Tibial artery (tissue), 4 donors: ENCODE data around the gene CEP162.

Experiments used
- DNase-seq, 2 donors: peaks; one replicate each; pipeline ENCODE4 v3.0.0-alpha.2; 2019
- H3K27ac ChIP-seq, 2 donors: fragments of 200-600 bp; sonication (generic) in 1 of 2; 1 replicate in 1 of 2; 2 replicates in 1 of 2; pipeline ENCODE4 v1.5.1; 2018 to 2019; ENCODE audit warnings: mild to moderate bottlenecking in 1 of 2
- H3K27me3 ChIP-seq, 2 donors: fragments of 200-600 bp; sonication (generic) in 1 of 2; one replicate each; pipeline versions ENCODE4 v1.5.1 to v1.6.0; 2016 to 2019
- H3K36me3 ChIP-seq, 3 donors: fragments of 200-600 bp; sonication (generic) in 2 of 3; one replicate each; pipeline ENCODE4 v1.5.1; 2016 to 2019; ENCODE audit warnings: mild to moderate bottlenecking in 2 of 3
- H3K4me1 ChIP-seq, 4 donors: fragments of 200-600 bp; sonication (generic) in 2 of 4; 1 replicate in 3 of 4; 2 replicates in 1 of 4; pipeline ENCODE4 v1.5.1; 2016 to 2019
- H3K4me3 ChIP-seq, 2 donors: fragments of 200-600 bp; sonication (generic) in 1 of 2; 1 replicate in 1 of 2; 2 replicates in 1 of 2; pipeline ENCODE4 v1.5.1; 2018 to 2019; ENCODE audit warnings: mild to moderate bottlenecking in 2 of 2
- H3K9me3 ChIP-seq, 3 donors: fragments of 200-600 bp; sonication (generic) in 1 of 3; one replicate each; pipeline ENCODE4 v1.5.1; 2016 to 2019
- CTCF ChIP-seq, 2 experiments: fragments of 200-600 bp in 1 of 2; fragments of 450-650 bp in 1 of 2; IDR thresholded peaks; one replicate each; pipeline ENCODE4 v1.5.1; 2017 to 2019; ENCODE audit warnings: antibody characterized with exemption in 2 of 2, mild to moderate bottlenecking in 1 of 2, moderate library complexity in 1 of 2
- intact Hi-C: fragments of 100-400 bp; cut with DNase I; formaldehyde crosslinking; loops from one replicate; pipeline ENCODE4 v1.15.0; 2023; ENCODE audit warnings: low total_unique reads

CEP162 gene

GRCh38 chr6:84227434-84228197 is at the start of gene CEP162:
Gene CEP162, minus strand, starts transcription at chr6:84227643. Its CDS starts 1,250 bp downstream, at chr6:84226393.
- peak; percentile 95 for DNase-seq
- Histone ChIP-seq H3K4me1 (peaks cover 0 to 14% (median 6%) of the 10 kb centered on the region in 4 donors), H3K9me3 (no peaks in the 10 kb centered on the region), H3K4me3 (peak within 1 kb of the TSS; percentile 76 to 80), H3K27me3 (no peaks in the 10 kb centered on the region), H3K36me3 (no peaks in the 10 kb centered on the region), H3K27ac (peak within 1 kb of the TSS; percentile 83 to 87)
- peak; percentile 63 to 72 for TF ChIP-seq CTCF (IDR thresholded peaks at IDR 0.05)
- intact Hi-C loops = no loop called here

- Histone ChIP-seq H3K27me3 (no peaks in the 10 kb centered on the region), H3K27ac (no peak overlapping the region), H3K9me3 (no peaks in the 10 kb centered on the region), H3K36me3 (no peaks in the 10 kb centered on the region), H3K4me3 (no peak overlapping the region), H3K4me1 (peaks cover 0 to 12% (median 3%) of the 10 kb centered on the region in 4 donors)
- intact Hi-C loops = no loop called here
- DNase-seq = no peak
- TF ChIP-seq CTCF (IDR thresholded peaks at IDR 0.05) = no peak
Measured at GRCh38 chr6:84274856-84275255, 47.4 kb upstream of the CEP162 start.

- no peak overlapping the region for H3K27ac ChIP-seq
- H3K9me3 ChIP-seq = no peaks in the 10 kb centered on the region
- H3K4me3 ChIP-seq = no peak overlapping the region
- H3K4me1 ChIP-seq = peaks cover 0 to 16% (median 3%) of the 10 kb centered on the region in 4 donors
- DNase-seq = no peak
- intact Hi-C loops = no loop called here
- TF ChIP-seq CTCF (IDR thresholded peaks at IDR 0.05) = no peak
- no peaks in the 10 kb centered on the region for H3K27me3 ChIP-seq
- H3K36me3 ChIP-seq = no peaks in the 10 kb centered on the region
Measured at GRCh38 chr6:84273048-84273809, 45.8 kb upstream of the CEP162 start.

- no peaks in the 10 kb centered on the region for H3K9me3 ChIP-seq
- no peak for TF ChIP-seq CTCF (IDR thresholded peaks at IDR 0.05)
- no peaks in the 10 kb centered on the region for H3K27me3 ChIP-seq
- DNase-seq = no peak
- intact Hi-C loops = no loop called here
- H3K4me1 ChIP-seq = peaks cover 0 to 16% (median 3%) of the 10 kb centered on the region in 4 donors
- H3K36me3 ChIP-seq = no peaks in the 10 kb centered on the region
- no peak overlapping the region for H3K27ac ChIP-seq
- no peak overlapping the region for H3K4me3 ChIP-seq
Measured at GRCh38 chr6:84272298-84272697, 44.9 kb upstream of the CEP162 start.

- TF ChIP-seq CTCF (IDR thresholded peaks at IDR 0.05) = no peak
- Histone ChIP-seq H3K9me3 (no peaks in the 10 kb centered on the region), H3K4me3 (no peak overlapping the region), H3K36me3 (no peaks in the 10 kb centered on the region), H3K27me3 (no peaks in the 10 kb centered on the region), H3K27ac (no peak overlapping the region), H3K4me1 (peaks cover 0 to 16% (median 3%) of the 10 kb centered on the region in 4 donors)
- DNase-seq = no peak
- intact Hi-C loops = no loop called here
Measured at GRCh38 chr6:84271061-84271716, 43.7 kb upstream of the CEP162 start.
